IPS-NIHi11 (cell line): Measurements from ENCODE around the gene MAP3K20.
A peak's percentile ranks its signal among the peaks of the same experiment; 100 is the strongest.
"Not testable (repeated sequence)": the region's sequence is repeated elsewhere in the genome, so short reads cannot be mapped to it uniquely, and the experiment has no call there.

Source experiments
- DNase-seq: peaks from one replicate; pipeline ENCODE4 v3.0.0; 2012; ENCODE audit warnings: mixed read lengths, low spot score

Gene MAP3K20

GRCh38 chr2:173281898-173282297 is 206.3 kb downstream of the MAP3K20 start:
- not testable (repeated sequence) for DNase-seq

- no peak for DNase-seq
Measured at GRCh38 chr2:173282795-173283545, 207.3 kb downstream of the MAP3K20 start.

- no peak for DNase-seq
Measured at GRCh38 chr2:173286153-173286809, 210.6 kb downstream of the MAP3K20 start.

GRCh38 chr2:173287594-173287993 is 211.9 kb downstream of the MAP3K20 start:
- DNase-seq = no peak

GRCh38 chr2:173288561-173288960 is 212.9 kb downstream of the MAP3K20 start:
- no peak for DNase-seq

GRCh38 chr2:173290046-173290445 is 214.4 kb downstream of the MAP3K20 start:
- DNase-seq = no peak

- DNase-seq = no peak
Measured at GRCh38 chr2:173290518-173290917, 214.9 kb downstream of the MAP3K20 start.

- DNase-seq = no peak
Measured at GRCh38 chr2:173291412-173291811, 215.8 kb downstream of the MAP3K20 start.

- no peak for DNase-seq
Measured at GRCh38 chr2:173296235-173296634, 220.6 kb downstream of the MAP3K20 start.

- no peak for DNase-seq
Measured at GRCh38 chr2:173298536-173299097, 223.0 kb downstream of the MAP3K20 start.

GRCh38 chr2:173299764-173300163 is 224.1 kb downstream of the MAP3K20 start:
- DNase-seq = no peak

- no peak for DNase-seq
Measured at GRCh38 chr2:173300458-173300857, 224.8 kb downstream of the MAP3K20 start.

- not testable (repeated sequence) for DNase-seq
Measured at GRCh38 chr2:173301549-173301948, 225.9 kb downstream of the MAP3K20 start.

GRCh38 chr2:173305303-173305702 is 229.7 kb downstream of the MAP3K20 start:
- DNase-seq = no peak

- DNase-seq = peak; percentile 45
Measured at GRCh38 chr2:173307293-173307692, 231.6 kb downstream of the MAP3K20 start.

- DNase-seq = not testable (repeated sequence)
Measured at GRCh38 chr2:173309370-173309769, 233.7 kb downstream of the MAP3K20 start.

GRCh38 chr2:173311844-173312606 is 236.4 kb downstream of the MAP3K20 start:
- no peak for DNase-seq
